Stimulated activated CD4-positive, alpha-beta T cell treated with anti-CD3 and anti-CD28 coated beads, TNF-alpha, amount 100 ng/mL, for 4 hours (primary cell): ENCODE data around the gene HNRNPM.

Source experiments
- DNase-seq, 3 experiments: peaks; one replicate each; pipeline ENCODE4 v3.0.0-alpha.2; 2020; ENCODE audit warnings: low read depth in 3 of 3

HNRNPM gene

DNA sequence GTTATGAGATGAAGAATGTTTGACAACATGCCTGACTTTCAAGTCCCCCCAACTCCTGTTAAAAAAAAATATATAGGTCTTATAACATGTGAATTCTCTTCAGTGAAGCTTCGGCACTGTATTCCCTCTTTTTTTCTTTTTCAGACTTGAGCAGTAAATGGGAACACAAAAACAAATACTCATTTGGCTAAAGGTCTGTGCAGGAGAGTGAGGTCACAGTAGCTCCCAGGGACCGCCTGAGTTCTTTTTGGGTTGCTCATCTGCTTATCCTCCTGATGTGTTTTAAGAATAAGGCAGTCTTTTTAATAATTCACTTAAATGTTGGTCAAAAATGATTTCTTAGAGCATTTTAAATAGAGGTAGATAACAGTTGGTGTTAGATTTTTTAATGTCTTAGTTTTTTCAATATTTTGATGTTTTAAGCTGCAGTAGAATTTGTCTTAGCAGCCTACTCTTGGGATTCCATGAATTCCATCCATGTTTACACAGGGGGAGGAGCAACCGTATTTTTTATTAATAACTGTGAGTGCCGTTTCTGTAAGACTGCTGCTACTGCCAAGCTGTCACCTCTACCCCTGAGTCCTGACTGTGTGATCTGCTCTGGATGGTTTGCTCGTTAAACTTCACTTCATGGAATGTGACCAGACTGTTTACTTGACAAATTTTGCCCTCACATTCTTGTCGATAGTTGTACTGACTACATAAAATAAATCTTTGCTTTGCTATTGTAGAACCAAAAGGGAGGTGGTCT lies 14.9 kb downstream of the HNRNPM start:
- no peak for DNase-seq

DNA sequence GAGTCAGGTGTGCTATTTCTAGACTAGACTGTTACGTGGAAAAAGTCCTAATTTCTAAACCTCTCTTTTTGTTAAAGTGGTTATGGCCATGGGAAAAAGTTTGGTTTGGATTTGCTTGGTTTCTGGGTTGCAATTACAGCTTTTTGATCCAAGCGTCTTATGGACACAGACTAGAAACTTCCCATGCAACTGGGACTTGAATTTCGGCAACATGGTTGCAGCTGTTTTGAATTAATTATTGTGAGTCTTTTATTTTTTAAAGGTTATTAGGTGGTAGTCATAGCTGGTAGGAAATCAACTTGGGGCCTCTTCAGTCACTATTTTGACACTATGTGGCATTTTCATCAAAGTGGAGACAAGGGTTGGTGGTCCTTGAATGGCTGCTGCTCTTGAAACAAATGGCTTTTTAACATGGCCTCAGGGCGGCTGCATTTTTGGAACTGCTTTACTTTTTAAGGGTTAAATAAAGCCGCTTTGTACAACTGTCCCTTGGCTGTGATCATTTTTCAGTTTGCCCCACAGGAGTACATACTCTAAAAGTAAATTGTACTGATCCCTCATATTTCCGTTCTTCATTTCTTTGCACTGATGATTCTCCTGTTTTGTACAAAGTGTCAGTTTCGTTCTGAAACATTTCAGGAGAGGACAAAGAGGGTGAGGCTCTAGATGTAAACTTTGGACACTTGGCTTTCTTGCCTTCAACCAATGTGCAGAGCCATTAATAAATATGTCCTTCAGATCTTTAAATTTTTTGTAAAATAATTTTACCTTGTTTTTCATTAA lies 15.9 kb downstream of the HNRNPM start:
- DNase-seq: no peak

DNA sequence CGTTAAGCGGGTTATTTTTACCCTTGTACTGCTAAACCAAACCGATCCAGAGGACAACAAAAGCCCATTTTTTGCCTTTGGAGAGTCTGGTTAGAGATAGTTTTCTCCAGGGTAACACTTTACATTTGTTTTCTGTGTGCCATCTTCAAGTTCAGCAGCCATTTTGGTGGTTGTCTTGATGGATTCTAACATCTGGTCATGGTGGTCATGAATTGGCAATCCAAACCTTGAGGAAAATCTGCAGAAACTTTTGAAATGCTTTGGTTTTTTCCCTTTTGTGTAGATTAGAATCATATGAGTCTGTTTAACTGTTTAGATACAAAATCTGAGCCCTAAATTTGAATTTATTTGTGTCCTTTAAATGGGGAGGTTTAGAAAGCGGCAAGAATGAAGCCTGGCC lies 16.6 kb downstream of the HNRNPM start:
- no peak for DNase-seq

DNA sequence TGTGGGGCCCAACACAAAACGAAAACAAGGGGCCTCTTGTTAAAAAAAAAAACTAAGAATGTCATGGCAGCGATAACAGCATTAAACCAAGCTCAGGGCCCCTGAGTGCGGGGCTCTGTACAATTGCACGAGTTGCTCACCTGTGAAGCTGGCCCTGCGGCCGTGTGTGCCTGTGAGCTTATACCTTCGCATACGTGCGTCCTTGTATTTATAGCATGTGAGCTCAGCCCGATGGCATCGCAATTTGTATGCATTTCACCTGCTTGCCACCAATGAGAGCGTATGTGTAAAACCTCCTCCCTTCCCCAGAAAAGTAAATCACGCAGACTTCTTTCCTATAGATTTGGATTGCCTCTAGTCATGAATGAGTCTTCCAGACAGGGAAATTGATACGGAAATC lies 17.1 kb downstream of the HNRNPM start:
- no peak for DNase-seq

DNA sequence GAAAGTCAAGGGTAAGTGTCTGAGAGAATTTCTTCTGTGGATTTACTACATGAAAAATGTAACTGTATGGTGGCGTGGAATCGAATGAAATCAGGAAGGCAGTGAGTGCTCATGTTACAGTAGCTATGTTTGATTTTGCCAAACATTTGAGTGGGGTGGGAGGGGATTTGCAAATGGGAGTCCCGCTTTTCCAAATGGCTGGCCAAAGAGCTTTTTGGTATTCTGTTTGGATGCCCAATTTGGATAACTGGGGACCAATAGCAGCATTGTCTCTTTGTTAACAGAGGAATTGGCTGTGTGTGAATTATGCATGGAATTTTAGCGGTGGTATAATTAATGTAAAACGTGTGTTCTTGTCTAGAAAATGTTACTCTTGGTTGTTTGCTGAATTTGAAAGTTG lies 17.8 kb downstream of the HNRNPM start:
- DNase-seq: no peak

- no peak for DNase-seq
Measured at GRCh38 chr19:8463365-8463764, 18.6 kb downstream of the HNRNPM start.

DNA sequence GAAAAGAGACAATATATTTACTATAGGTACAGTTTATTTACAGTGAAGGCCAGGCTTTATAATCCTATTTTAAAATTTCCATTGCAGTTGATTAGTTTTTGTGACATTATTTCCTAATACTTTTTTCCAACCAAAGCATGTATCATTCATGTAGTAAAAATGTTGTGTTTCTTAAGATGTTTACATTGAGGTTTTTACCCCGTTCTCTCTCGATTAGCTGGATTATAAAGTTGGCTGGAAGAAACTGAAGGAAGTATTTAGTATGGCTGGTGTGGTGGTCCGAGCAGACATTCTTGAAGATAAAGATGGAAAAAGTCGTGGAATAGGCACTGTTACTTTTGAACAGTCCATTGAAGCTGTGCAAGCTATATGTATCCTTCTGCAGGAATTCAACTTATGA lies 21.2 kb downstream of the HNRNPM start:
- DNase-seq: no peak

DNA sequence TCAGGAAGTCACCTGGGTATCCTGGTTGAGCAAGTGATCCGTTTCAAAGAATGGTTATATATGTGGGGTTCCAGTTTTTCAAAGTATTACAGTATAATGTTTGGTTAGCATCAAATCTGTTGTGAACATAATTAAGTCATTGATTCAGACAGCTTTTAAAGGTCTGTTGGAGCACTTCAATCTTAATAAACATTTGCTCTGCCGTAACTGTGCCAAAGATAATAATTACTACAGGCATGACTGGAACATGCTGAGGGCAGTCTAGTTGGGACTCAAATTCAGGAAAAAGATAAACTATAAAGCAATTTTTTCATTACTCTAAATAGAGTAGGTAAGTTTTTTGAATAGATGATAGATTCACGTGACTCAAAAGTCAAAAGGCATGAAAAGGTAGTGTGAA lies 23.3 kb downstream of the HNRNPM start:
- DNase-seq: no peak

DNA sequence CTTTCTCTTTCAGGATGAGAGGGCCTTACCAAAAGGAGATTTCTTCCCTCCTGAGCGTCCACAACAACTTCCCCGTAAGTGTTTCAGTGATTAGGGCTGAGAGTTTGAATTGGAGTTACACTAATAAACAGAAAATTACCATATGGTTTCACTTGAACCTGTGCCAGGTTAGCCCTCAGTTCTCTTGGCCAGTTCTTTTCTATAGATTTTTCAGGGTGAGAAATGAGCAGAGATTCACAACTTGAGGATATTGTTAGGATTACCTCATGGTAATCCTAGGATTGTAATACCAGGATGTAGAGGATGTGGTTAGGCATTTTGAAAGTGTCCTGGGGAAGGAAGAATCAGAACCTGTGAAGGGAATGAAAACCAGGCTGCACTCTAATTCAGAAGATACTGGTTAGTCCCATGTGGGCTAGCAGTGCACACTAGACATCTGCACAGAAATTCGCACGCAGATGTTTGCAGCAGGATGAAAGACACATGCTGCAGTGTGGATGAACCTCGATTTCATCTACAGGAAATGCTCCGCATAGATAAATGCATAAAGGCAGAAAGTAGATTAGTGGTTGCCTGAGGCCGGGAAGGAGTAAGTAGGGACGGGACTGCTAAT lies 24.1 kb downstream of the HNRNPM start:
- no peak for DNase-seq

GRCh38 chr19:8469613-8470368 lies 25.0 kb downstream of the HNRNPM start:
- DNase-seq: no peak

DNA sequence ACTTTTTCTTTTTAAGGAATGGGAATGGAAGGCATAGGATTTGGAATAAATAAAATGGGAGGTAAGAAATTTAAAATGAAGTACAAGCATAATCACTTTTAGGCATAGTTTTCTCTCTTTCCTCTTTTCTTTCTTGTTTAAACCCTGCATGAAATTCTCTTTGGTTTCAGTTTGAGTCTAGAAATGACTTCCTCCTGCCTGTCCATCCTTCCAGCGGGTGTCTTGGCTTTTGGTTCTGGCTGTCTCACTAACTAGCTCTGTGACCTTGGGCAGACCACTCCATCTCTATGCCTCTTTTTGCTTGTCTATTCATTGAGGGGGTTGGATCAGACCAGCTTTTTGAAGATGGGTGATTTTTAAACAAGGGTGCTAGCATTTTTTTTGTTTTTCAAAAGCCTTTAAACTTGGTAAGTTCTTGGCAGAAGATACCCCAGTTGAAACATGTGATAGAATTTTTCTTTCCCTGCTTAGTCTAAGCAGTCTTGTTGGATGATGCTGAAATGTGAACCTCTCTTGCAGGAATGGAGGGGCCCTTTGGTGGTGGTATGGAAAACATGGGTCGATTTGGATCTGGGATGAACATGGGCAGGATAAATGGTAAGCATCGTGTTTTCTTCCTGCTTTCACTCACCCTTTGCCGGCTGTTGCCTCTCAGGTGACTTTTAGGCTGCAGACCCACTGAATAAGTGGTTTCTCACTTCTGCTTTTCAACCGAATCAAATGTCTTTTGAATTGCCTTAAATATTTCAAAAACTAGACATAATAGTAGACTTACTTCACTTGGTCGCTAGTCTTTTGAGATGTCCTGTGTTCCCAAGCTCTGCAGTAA lies 29.1 kb downstream of the HNRNPM start:
- DNase-seq: no peak

- DNase-seq: no peak
Measured at GRCh38 chr19:8475005-8475404, 30.2 kb downstream of the HNRNPM start.

- DNase-seq: no peak
Measured at GRCh38 chr19:8476524-8476923, 31.7 kb downstream of the HNRNPM start.

DNA sequence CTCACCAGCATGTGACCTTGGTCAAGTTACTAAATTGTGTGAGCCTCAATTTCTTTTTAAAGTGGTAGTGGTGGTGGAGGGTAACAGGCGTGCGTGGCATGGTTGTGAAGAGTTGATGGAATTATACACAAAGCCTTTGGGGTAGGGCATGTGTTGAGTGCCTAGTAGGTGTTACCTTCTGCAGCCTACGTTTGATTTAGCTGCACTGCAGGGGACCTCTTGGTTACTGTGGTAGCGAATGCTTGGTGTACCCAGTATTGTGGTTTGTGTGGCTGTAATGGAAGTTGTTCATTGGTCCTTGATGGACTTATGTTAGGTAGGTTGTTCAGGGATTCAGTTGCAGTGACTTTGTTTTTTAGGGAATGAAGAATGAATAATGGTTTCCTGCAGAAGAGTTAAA lies 33.1 kb downstream of the HNRNPM start:
- DNase-seq: no peak

DNA sequence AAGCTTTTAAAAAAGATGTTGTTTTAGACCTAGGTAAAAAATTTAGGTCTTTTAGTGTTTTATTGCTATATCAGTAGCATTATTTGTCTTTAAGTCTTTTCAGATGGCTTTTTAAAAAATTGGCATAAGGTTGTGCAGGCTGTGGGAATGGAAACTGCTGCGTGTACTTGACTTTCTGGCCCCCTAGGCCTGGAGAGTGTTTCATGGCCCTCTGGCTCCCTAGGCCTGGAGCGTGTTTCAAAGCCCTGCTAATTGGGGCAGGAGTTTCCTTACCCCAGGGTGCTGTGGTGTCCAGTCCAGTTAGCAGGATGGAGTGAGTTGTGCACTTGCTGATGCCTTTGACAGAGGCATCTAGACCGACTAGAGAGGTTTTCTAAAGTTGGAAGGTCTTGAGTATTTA lies 33.8 kb downstream of the HNRNPM start:
- DNase-seq: no peak

DNA sequence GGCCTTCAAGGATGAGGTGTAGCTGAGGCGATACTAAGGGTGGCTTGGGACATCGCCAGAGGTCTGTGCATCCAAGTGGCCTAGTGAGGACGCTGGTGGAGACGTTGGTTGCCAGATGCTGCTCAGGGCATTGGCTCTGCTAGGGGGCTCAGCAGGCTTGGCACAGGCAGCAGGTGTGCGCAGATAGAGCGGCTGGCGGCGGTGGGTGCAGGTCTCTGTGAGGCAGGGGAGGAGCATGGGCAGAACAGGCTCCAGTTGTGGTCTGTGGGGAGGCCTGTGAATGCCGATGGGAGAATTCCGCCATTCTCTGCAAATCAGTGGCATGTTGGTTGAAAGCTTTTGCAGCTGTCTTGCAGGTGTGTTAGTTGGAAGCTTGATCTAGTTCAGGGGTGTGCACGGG lies 36.4 kb downstream of the HNRNPM start:
- no peak for DNase-seq

- no peak for DNase-seq
Measured at GRCh38 chr19:8481616-8482015, 36.8 kb downstream of the HNRNPM start.

DNA sequence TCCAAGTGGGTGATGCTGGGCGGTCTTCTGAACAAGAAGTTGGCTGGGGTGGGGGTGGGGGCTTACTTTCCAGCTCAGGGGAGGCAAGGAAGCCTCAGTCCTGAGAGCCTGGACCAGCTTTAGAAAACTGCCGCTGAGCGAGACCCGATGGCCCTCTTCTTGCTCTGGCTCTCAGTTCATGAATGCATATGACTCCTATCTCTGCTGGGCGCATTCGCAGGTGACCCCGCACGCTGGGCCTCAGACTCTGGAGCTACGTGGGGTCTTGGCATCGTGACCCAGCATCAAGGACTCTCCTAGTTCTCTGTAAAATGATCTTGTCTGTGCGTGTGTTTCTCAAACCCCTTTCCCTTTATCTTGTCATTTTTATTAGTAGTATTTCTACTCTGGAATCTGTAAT lies 37.9 kb downstream of the HNRNPM start:
- no peak for DNase-seq

DNA sequence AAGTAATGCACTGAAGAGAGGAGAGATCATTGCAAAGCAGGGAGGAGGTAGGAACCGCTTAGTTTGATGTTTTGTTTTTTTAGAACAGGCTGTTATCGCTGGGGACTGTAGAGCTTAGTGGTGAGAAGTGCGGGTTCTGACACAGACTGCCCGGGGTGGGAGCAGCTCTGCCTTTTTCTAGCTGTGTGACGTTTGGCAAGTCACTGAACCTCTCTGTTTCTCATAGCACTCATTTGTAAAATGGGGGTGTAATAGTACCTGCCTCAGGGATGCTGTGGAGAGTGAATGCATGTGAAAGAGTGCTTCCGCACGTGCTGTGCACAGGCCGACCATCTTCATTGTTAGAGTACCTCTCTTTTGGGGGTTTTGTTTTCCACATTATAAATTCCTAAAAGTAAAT lies 38.4 kb downstream of the HNRNPM start:
- DNase-seq: no peak

GRCh38 chr19:8484331-8484894 lies 39.6 kb downstream of the HNRNPM start:
- no peak for DNase-seq
